PC-3 (cell line): Measurements from ENCODE around the gene DOCK10.

Source experiments
- CTCF ChIP-seq: fragments of 300-600 bp; sonication (generic); conservative IDR thresholded peaks from 2 replicates; pipeline ENCODE4 v1.5.1; 2017; ENCODE audit warnings: antibody characterized with exemption, low read depth, mild to moderate bottlenecking, low read length
- EZH2 ChIP-seq: fragments of 300-600 bp; sonication (generic); IDR thresholded peaks from one replicate; pipeline ENCODE4 v1.6.1; 2017; ENCODE audit warnings: antibody characterized with exemption, mild to moderate bottlenecking, low read length; ENCODE audit not compliant: unreplicated experiment

DNA sequence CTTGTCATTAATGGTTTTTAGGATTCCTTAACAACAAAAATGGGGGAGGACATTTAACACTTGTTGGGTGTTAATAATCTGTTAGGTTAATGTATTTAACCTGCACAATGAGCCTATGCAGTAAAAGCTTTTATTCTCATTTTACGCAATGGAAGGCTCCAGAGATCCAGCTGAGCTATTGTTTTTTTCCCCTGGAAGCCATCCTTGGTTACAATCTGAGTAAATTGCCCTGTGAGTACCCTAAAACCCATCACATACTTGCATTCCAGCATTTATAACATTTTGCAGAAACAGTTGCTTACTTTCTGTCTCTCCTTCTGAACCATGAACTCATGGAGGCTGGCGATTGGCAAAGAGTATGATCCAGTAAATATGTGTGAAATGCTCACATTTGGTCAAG lies 30.2 kb upstream of the DOCK10 start:
- TF ChIP-seq CTCF (no peak), EZH2 (no peak)
